Large intestine (tissue), 3 donors: ENCODE measurements around the gene RASA2. TPM values are rescaled to one million over a fixed set of nuclear protein-coding genes. Genes with fewer than 3 reads are reported as not detected.
A peak's percentile ranks its signal among the peaks of the same experiment; 100 is the strongest.

Experiments used
- DNase-seq, 2 donors: peaks; one replicate each; pipeline versions ENCODE4 v3.0.0 to v3.0.0-alpha.2; 2013
- H3K27ac ChIP-seq: one replicate; pipeline ENCODE4 v1.5.1; 2013; ENCODE audit warnings: low read length
- H3K27me3 ChIP-seq: 2 replicates; pipeline ENCODE4 v1.6.1; 2013; ENCODE audit warnings: low read length; ENCODE audit not compliant: control insufficient read depth, insufficient read depth
- H3K36me3 ChIP-seq: 2 replicates; pipeline ENCODE4 v1.6.1; 2013; ENCODE audit warnings: low read length; ENCODE audit not compliant: control insufficient read depth, insufficient read depth
- H3K4me1 ChIP-seq: one replicate; pipeline ENCODE4 v1.6.1; 2013; ENCODE audit warnings: low read length; ENCODE audit not compliant: control insufficient read depth, insufficient read depth
- H3K4me3 ChIP-seq: one replicate; pipeline ENCODE4 v1.5.1; 2013; ENCODE audit warnings: low read length
- H3K9me3 ChIP-seq: one replicate; pipeline ENCODE4 v1.6.1; 2013; ENCODE audit warnings: mild to moderate bottlenecking, low read depth, low read length, moderate library complexity; ENCODE audit not compliant: control insufficient read depth
- WGBS: methylation state at CpG from one replicate; pipeline ENCODE4 v1.1.5; 2013; ENCODE audit warnings: low lambda C conversion rate; ENCODE audit not compliant: insufficient coverage; 5-methylcytosine and 5-hydroxymethylcytosine counted together
- polyA plus RNA-seq: library from polyadenylated mRNA; unstranded; fragments of 120-200 nt; gene quantifications from one replicate; pipeline ENCODE4 v1.2.1, GENCODE V29; 2013

Gene RASA2
- polyA plus RNA-seq, 1 donor = 17.8 TPM

DNA sequence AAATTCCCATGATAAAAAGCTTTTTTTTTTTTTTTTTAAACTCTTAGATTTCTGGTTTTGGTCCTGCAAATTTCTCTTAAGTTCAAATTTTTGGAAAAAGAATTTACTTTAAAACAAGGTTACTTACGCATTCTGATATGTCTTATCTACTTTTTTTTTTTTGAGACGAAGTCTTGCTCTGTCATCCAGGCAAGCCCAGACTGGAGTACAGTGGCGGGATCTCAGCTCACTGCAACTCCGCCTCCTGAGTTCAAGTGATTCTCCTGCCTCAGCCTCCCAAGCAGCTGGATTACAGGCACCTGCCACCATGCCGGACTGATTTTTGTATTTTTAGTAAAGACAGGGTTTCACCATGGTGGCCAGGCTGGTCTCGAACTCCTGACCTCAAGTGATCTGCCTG lies 83.2 kb downstream of the RASA2 start:
- H3K27ac ChIP-seq = no peak overlapping the region
- WGBS = 100% methylated on average over 1 of the region's 6 CpGs
- peaks cover 19% of the 10 kb centered on the region for H3K36me3 ChIP-seq
- H3K9me3 ChIP-seq = no peaks in the 10 kb centered on the region
- no peaks in the 10 kb centered on the region for H3K4me1 ChIP-seq
- H3K4me3 ChIP-seq = no peak overlapping the region
- no peak for DNase-seq
- H3K27me3 ChIP-seq = no peaks in the 10 kb centered on the region

DNA sequence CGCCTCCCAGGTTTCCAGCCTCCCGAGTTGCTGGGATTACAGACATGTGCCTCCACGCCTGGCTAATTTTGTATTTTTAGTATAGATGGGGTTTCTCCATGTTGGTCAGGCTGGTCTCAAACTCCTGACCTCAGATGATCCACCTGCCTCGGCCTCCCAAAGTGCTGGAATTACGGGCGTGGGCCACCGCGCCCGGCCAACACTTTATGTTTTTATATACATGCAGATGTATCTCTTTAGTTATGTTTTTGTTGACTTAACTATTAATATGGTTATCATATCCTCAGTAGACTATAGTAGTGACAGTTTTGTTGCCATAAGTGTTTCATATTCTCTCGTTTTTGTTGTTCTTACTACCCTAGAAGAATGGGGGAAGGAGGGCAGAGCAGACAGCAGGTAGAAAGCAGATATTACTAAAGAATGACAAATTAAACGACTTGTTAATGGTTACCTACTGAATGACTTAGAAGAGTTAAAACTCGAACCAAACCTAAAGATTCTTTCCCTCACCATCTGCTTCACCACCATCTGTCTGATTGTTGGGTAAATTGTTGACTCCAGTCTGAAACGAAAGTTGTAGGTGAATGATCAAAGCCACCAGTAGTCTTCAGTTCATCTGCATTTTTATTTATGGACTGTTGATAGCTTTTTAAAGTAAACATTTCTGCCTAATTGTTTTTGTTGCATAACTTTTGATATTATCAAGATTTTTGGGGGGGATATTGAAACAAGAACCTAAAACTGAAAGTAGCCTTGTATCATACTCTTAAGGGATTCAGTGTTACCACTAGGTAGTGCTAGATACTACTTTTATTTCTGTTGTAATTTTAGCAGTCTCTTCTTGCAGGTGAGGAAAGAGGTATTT lies 89.3 kb downstream of the RASA2 start:
- Histone ChIP-seq H3K36me3 (peaks cover 27% of the 10 kb centered on the region), H3K27me3 (no peaks in the 10 kb centered on the region), H3K9me3 (no peaks in the 10 kb centered on the region), H3K27ac (peak overlapping the region; percentile 30), H3K4me1 (peaks cover 4% of the 10 kb centered on the region), H3K4me3 (no peak overlapping the region)
- 75% methylated on average over 2 of the region's 13 CpGs for WGBS
- peak in 1 of 2 donors; percentile 37 for DNase-seq

DNA sequence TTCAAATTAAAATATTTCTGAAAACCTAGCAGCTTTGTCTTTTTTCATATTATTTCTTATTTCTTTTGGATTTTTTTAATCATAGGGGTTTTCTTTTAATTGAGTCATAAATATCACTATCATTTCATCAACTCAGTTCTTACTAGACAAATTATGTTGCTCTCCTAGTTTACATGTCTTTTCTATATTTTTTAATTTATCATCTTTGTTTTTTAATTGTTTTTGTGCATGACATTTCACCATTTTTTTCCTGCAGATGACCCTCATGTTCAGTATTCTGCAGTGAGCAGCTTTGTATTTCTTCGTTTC lies 89.9 kb downstream of the RASA2 start:
- DNase-seq = no peak
- Histone ChIP-seq H3K27me3 (no peaks in the 10 kb centered on the region), H3K4me1 (peaks cover 4% of the 10 kb centered on the region), H3K4me3 (no peak overlapping the region), H3K36me3 (peaks cover 28% of the 10 kb centered on the region), H3K9me3 (no peaks in the 10 kb centered on the region), H3K27ac (no peak overlapping the region)
- WGBS = 86% methylated on average over 1 of the region's 1 CpG

DNA sequence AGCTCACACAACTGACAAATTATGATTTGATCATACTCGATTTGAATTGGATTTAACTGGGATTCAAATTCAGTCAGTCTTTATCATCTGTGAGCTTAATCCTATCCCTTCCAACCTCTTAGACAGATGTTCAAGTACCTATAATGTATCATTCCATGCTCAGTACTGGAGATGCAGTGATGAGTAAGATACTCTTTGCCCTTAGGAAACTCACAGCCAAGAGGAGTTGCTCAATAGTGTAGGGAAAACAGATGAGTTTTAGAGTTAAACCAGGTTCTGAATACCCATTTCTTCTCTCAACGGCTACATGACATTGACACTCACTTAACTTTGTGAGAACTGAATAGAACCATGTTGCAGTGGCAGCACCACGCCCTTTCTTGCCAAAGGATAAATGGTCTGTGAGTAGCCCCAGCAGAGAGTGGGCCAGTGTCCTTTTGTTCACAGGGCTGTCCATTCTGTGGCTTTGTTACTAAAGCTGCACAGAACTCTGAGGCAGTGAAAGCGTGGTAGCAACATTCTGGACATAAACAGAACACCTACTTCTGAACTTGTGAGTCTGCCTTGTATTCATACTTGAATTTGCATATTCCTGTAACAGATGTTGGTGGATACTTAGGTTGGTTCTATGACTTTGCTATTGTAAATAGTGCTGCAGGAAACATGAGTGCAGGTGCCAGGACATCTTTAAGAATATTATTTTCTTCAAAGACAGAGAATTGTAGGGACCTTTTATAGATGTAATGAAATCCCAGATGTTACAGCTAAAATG lies 91.6 kb downstream of the RASA2 start:
- no peak overlapping the region for H3K4me3 ChIP-seq
- DNase-seq = peak in 1 of 2 donors; percentile 45
- no peaks in the 10 kb centered on the region for H3K27me3 ChIP-seq
- WGBS = no CpG with 5 or more reads among the region's 4 CpGs
- peak overlapping the region; percentile 52 for H3K27ac ChIP-seq
- peaks cover 24% of the 10 kb centered on the region for H3K36me3 ChIP-seq
- H3K9me3 ChIP-seq = no peaks in the 10 kb centered on the region
- peaks cover 4% of the 10 kb centered on the region for H3K4me1 ChIP-seq

DNA sequence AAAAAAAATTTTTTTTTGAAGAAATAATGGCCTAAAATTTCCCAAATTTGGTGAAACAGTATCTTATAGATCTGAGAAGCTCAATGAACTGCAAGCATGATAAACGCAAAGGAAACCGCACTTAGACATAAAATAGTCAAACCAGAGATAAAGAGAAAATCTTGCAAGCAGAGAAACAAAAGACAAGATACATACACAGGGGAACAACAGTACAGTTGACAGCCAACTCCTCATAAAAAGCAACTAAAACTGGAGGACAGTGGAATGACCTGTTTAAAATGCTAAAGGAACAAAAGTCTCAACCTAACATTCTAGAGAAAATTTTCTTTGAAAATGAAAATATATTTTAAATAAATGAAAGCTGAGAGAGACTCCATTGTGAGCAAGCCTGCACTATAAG lies 107.5 kb downstream of the RASA2 start:
- DNase-seq = no peak
- WGBS = 95% methylated on average over 2 of the region's 2 CpGs
- Histone ChIP-seq H3K4me3 (no peak overlapping the region), H3K36me3 (peaks cover 26% of the 10 kb centered on the region), H3K9me3 (peaks cover 3% of the 10 kb centered on the region), H3K27me3 (no peaks in the 10 kb centered on the region), H3K27ac (no peak overlapping the region), H3K4me1 (no peaks in the 10 kb centered on the region)

DNA sequence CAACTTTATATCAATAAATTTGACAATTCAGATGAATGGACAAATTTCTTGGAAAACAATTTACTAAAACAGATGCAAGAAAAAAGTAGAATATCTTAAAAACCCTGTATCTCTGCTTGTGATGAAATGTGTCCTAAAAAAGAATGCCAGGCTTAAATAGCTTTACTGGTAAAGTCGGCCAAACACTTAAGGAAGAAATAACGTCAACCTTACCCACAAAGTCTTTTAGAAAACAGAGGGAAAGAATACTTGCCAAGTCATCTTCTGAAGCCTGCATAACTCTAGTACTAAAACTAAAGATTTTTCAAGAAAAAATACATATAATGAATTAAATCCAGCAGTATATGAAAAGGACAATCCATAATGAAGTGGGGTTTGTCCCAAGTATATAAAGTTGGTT lies 111.1 kb downstream of the RASA2 start:
- WGBS = 100% methylated on average over 2 of the region's 2 CpGs
- no peak overlapping the region for H3K27ac ChIP-seq
- H3K4me1 ChIP-seq = no peaks in the 10 kb centered on the region
- no peak overlapping the region for H3K4me3 ChIP-seq
- H3K27me3 ChIP-seq = no peaks in the 10 kb centered on the region
- peaks cover 21% of the 10 kb centered on the region for H3K36me3 ChIP-seq
- no peak for DNase-seq
- peaks cover 13% of the 10 kb centered on the region for H3K9me3 ChIP-seq

DNA sequence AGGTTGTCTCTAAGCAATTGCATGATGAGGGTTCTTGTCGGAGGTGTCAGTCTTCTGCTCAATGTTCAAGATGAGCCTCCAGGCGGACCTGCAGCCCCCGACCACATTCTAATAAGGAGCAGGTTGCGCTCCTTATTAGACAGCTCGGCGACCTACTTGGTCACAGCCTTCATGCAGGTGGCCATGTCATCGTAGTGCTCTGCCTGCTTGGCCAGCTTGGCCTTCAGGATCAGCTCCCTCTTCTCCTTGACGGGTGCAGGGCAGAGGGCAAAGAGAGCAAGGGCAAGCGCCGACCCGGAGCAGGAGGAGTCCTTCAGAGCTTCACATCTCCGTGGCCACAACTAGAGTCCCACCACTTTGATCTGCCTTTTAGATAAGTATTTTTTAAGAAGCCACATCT lies 113.5 kb downstream of the RASA2 start:
- H3K27ac ChIP-seq = no peak overlapping the region
- DNase-seq = no peak

DNA sequence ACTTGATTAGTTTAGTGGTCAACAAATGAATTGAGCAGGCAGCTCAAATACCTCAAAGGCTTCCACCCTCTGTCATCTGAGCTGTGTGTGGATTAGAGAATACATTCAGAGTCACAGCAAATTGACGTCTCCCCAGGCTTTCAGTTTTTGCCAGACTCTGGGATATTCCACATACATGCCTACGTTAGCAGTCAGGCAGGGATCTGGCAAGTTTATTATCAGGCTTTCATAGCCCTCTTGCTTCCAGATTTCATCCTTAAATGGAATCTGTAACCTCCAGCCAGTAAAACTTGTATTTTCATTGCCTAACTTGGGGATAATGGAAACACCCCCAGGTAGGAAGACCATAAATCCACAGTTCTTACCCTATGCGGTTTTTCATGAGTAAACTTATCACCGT lies 115.9 kb downstream of the RASA2 start:
- Histone ChIP-seq H3K27me3 (no peaks in the 10 kb centered on the region), H3K4me3 (no peak overlapping the region), H3K27ac (no peak overlapping the region), H3K36me3 (peaks cover 4% of the 10 kb centered on the region), H3K9me3 (peaks cover 10% of the 10 kb centered on the region), H3K4me1 (no peaks in the 10 kb centered on the region)
- DNase-seq = no peak
- WGBS = 100% methylated on average over 2 of the region's 4 CpGs

More for the DNA sequence above, 113.5 kb downstream of the RASA2 start:
- Histone ChIP-seq H3K4me1 (no peaks in the 10 kb centered on the region), H3K9me3 (peaks cover 10% of the 10 kb centered on the region), H3K36me3 (peaks cover 17% of the 10 kb centered on the region), H3K27me3 (no peaks in the 10 kb centered on the region), H3K4me3 (no peak overlapping the region)
- 100% methylated on average over 2 of the region's 12 CpGs for WGBS

DNA sequence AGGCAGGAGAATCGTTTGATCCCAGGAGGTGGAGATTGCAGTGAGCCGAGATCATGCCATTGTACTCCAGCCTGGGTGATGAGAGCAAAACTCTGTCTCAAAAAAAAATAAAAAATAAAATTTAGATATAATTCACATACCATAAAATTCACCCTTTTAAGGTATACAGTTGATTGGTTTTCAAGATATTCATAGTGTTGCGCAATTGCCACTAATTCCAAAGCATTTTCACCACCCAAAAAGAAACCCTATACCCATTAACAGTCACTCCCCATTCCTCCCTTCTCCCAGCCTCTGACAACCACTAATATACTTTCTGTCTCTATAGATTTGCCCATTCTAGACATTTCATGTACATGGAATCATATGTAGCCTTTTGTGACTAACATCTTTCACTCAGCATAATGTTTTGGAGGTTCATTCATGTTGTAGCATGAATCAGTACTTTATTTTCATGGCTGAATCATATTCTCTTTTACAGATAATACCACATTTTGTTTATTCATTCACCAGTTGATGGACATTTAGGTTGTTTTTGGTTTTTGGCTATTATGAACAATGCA lies 116.7 kb downstream of the RASA2 start:
- H3K4me3 ChIP-seq = no peak overlapping the region
- no peak overlapping the region for H3K27ac ChIP-seq
- no peak for DNase-seq
- H3K4me1 ChIP-seq = peaks cover 4% of the 10 kb centered on the region
- WGBS = 100% methylated on average over 3 of the region's 3 CpGs
- peaks cover 10% of the 10 kb centered on the region for H3K9me3 ChIP-seq
- H3K36me3 ChIP-seq = peaks cover 9% of the 10 kb centered on the region
- H3K27me3 ChIP-seq = no peaks in the 10 kb centered on the region

DNA sequence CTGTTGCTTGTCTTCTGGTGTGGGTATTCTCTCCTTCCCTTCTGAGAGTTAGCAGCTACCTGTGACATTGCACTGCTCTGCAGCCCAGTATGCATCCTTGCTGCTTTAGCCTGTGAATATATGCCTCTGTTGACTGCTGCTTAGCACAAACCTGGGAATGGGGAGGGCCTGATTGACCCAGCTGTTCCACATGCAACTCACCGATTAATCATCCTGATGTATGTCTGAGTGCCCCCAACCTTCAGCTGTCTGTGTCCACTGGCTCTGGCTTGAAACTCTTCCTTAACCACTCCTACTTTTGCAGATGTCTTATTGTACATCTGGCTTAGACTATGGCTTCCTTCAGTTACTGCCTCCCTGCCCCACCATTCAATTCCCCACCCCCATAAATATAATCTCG lies 119.1 kb downstream of the RASA2 start:
- no peaks in the 10 kb centered on the region for H3K27me3 ChIP-seq
- peaks cover 8% of the 10 kb centered on the region for H3K9me3 ChIP-seq
- WGBS = 80% methylated on average over 1 of the region's 2 CpGs
- H3K4me3 ChIP-seq = no peak overlapping the region
- H3K36me3 ChIP-seq = peaks cover 15% of the 10 kb centered on the region
- H3K27ac ChIP-seq = no peak overlapping the region
- no peak for DNase-seq
- H3K4me1 ChIP-seq = peaks cover 5% of the 10 kb centered on the region
